Spleen (tissue), 7 donors: ENCODE data around the gene MROH8.
"Not testable (repeated sequence)": the region's sequence is repeated elsewhere in the genome, so short reads cannot be mapped to it uniquely, and the experiment has no call there.

ENCODE experiments used
- CTCF ChIP-seq, 11 experiments: fragments of 200-600 bp in 7 of 11; fragments of 450-650 bp in 4 of 11; sonication (generic) in 4 of 11; IDR thresholded peaks in 8 of 11; conservative IDR thresholded peaks in 3 of 11; 1 replicate in 7 of 11; 2 replicates in 4 of 11; pipeline versions ENCODE4 v1.4.0 to v1.8.0; 2016 to 2021; ENCODE audit warnings: antibody characterized with exemption in 11 of 11, inconsistent platforms in 4 of 11, mild to moderate bottlenecking in 1 of 11
- POLR2A ChIP-seq, 3 donors: fragments of 450-650 bp; IDR thresholded peaks; one replicate each; pipeline ENCODE4 v1.5.1; 2017; ENCODE audit warnings: antibody characterized with exemption in 3 of 3, mild to moderate bottlenecking in 1 of 3
- donor health status: DM: no; HTN: no; CAD: no; lungs with moderate emphysema.
- donor health status: DM: no; HTN: no; CAD: no.
- donor health status: DM: no; HTN: no; CAD: no.

DNA sequence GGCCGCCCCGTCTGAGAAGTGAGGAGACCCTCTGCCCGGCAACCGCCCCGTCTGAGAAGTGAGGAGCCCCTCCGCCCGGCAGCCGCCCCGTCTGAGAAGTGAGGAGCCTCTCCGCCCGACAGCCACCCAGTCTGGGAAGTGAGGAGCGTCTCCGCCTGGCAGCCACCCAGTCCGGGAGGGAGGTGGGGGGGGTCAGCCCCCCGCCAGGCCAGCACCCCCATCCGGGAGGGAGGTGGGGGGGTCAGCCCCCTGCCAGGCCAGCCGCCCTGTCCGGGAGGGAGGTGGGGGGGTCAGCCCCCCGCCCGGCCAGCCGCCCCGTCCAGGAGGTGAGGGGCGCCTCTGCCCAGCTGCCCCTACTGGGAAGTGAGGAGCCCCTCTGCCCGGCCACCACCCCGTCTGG is 109.8 kb downstream of the MROH8 start:
- TF ChIP-seq CTCF (IDR thresholded peaks at IDR 0.05 in 8 of 11, conservative IDR thresholded peaks at IDR 0.05 in 3 of 11); POLR2A (IDR thresholded peaks at IDR 0.05): not testable (repeated sequence)
